Activated T-helper 17 cell treated with anti-CD3 and anti-CD28 coated beads, Interleukin-2, amount 50 U/mL, for 72 hours (primary cell): Measurements from ENCODE around the gene TEKT2. TPM values are rescaled to one million over a fixed set of nuclear protein-coding genes. Genes with fewer than 3 reads are reported as not detected.

Source experiments
- ATAC-seq: fragments of 150-1000 bp; cut with Tn5 transposase; replicated peaks from 2 replicates; pipeline ENCODE4 v1.10.0; 2021; ENCODE audit warnings: mild to moderate bottlenecking, moderate library complexity
- H3K27ac Mint-ChIP-seq: one replicate; pipeline ENCODE4 v1.8.0; 2022; ENCODE audit warnings: mixed read lengths
- H3K27me3 Mint-ChIP-seq: one replicate; pipeline ENCODE4 v1.8.0; 2022; ENCODE audit warnings: mixed read lengths
- H3K36me3 Mint-ChIP-seq: one replicate; pipeline ENCODE4 v1.8.0; 2022; ENCODE audit warnings: low read depth, mild to moderate bottlenecking, mixed read lengths
- H3K4me1 Mint-ChIP-seq: one replicate; pipeline ENCODE4 v1.8.0; 2022; ENCODE audit warnings: mixed read lengths
- H3K4me3 Mint-ChIP-seq: one replicate; pipeline ENCODE4 v1.8.0; 2022; ENCODE audit warnings: mild to moderate bottlenecking, mixed read lengths
- H3K9me3 Mint-ChIP-seq: one replicate; pipeline ENCODE4 v1.8.0; 2022; ENCODE audit warnings: mixed read lengths
- total RNA-seq, 2 donors: library from RNA; stranded (reverse); gene quantifications; one replicate each; pipeline ENCODE4 v1.2.3, GENCODE V29; 2022

TEKT2 gene
- total RNA-seq, 2 donors from 2014 or later, result 0.26 to 0.64 TPM

GRCh38 chr1:36108314-36108713 is 24.4 kb downstream of the TEKT2 start:
- peak overlapping the region; percentile 48 for H3K27ac Mint-ChIP-seq
- H3K27me3 Mint-ChIP-seq, result no peaks in the 10 kb centered on the region
- H3K4me1 Mint-ChIP-seq, result peaks cover 11% of the 10 kb centered on the region
- no peak overlapping the region for H3K4me3 Mint-ChIP-seq
- no peak for ATAC-seq
- no peaks in the 10 kb centered on the region for H3K9me3 Mint-ChIP-seq
- no peaks in the 10 kb centered on the region for H3K36me3 Mint-ChIP-seq

GRCh38 chr1:36109041-36109679 is 25.3 kb downstream of the TEKT2 start:
- Mint-ChIP-seq H3K27me3 (no peaks in the 10 kb centered on the region), H3K27ac (peak overlapping the region; percentile 71), H3K4me3 (peak overlapping the region; percentile 12), H3K9me3 (no peaks in the 10 kb centered on the region), H3K36me3 (no peaks in the 10 kb centered on the region), H3K4me1 (peaks cover 11% of the 10 kb centered on the region)
- ATAC-seq, result peak; percentile 96

- H3K36me3 Mint-ChIP-seq, result no peaks in the 10 kb centered on the region
- H3K27me3 Mint-ChIP-seq, result no peaks in the 10 kb centered on the region
- no peak for ATAC-seq
- no peaks in the 10 kb centered on the region for H3K9me3 Mint-ChIP-seq
- no peak overlapping the region for H3K4me3 Mint-ChIP-seq
- H3K27ac Mint-ChIP-seq, result peak overlapping the region; percentile 85
- H3K4me1 Mint-ChIP-seq, result peaks cover 11% of the 10 kb centered on the region
Measured at GRCh38 chr1:36111151-36111550, 27.3 kb downstream of the TEKT2 start.

GRCh38 chr1:36112823-36113222 is 28.9 kb downstream of the TEKT2 start:
- no peak overlapping the region for H3K4me3 Mint-ChIP-seq
- no peaks in the 10 kb centered on the region for H3K36me3 Mint-ChIP-seq
- H3K27ac Mint-ChIP-seq, result peak overlapping the region; percentile 4
- no peaks in the 10 kb centered on the region for H3K9me3 Mint-ChIP-seq
- H3K4me1 Mint-ChIP-seq, result peaks cover 11% of the 10 kb centered on the region
- H3K27me3 Mint-ChIP-seq, result no peaks in the 10 kb centered on the region
- no peak for ATAC-seq

- H3K27me3 Mint-ChIP-seq, result no peaks in the 10 kb centered on the region
Measured at GRCh38 chr1:36114371-36114770, 30.5 kb downstream of the TEKT2 start.

GRCh38 chr1:36115200-36115669 is 31.3 kb downstream of the TEKT2 start:
- no peak overlapping the region for H3K4me3 Mint-ChIP-seq
- no peaks in the 10 kb centered on the region for H3K9me3 Mint-ChIP-seq
- no peaks in the 10 kb centered on the region for H3K36me3 Mint-ChIP-seq
- H3K27me3 Mint-ChIP-seq, result peaks cover 3% of the 10 kb centered on the region
- ATAC-seq, result no peak
- H3K4me1 Mint-ChIP-seq, result peaks cover 6% of the 10 kb centered on the region
- H3K27ac Mint-ChIP-seq, result no peak overlapping the region

More at GRCh38 chr1:36114371-36114770, 30.5 kb downstream of the TEKT2 start:
- Mint-ChIP-seq H3K4me3 (no peak overlapping the region), H3K4me1 (peaks cover 6% of the 10 kb centered on the region), H3K27ac (no peak overlapping the region), H3K36me3 (no peaks in the 10 kb centered on the region), H3K9me3 (no peaks in the 10 kb centered on the region)
- ATAC-seq, result no peak

- Mint-ChIP-seq H3K9me3 (no peaks in the 10 kb centered on the region), H3K27ac (no peak overlapping the region), H3K4me1 (peaks cover 6% of the 10 kb centered on the region), H3K27me3 (peaks cover 3% of the 10 kb centered on the region), H3K4me3 (no peak overlapping the region), H3K36me3 (no peaks in the 10 kb centered on the region)
- no peak for ATAC-seq
Measured at GRCh38 chr1:36115931-36116330, 32.0 kb downstream of the TEKT2 start.

- no peak overlapping the region for H3K27ac Mint-ChIP-seq
Measured at GRCh38 chr1:36116901-36117300, 33.0 kb downstream of the TEKT2 start.

GRCh38 chr1:36118447-36119204 is 34.7 kb downstream of the TEKT2 start:
- no peak overlapping the region for H3K27ac Mint-ChIP-seq
- no peaks in the 10 kb centered on the region for H3K9me3 Mint-ChIP-seq
- ATAC-seq, result no peak
- peaks cover 21% of the 10 kb centered on the region for H3K27me3 Mint-ChIP-seq
- no peak overlapping the region for H3K4me3 Mint-ChIP-seq
- H3K4me1 Mint-ChIP-seq, result peaks cover 10% of the 10 kb centered on the region
- H3K36me3 Mint-ChIP-seq, result no peaks in the 10 kb centered on the region

More at GRCh38 chr1:36116901-36117300, 33.0 kb downstream of the TEKT2 start:
- peaks cover 4% of the 10 kb centered on the region for H3K27me3 Mint-ChIP-seq
- no peak for ATAC-seq
- H3K36me3 Mint-ChIP-seq, result no peaks in the 10 kb centered on the region
- no peak overlapping the region for H3K4me3 Mint-ChIP-seq
- H3K9me3 Mint-ChIP-seq, result no peaks in the 10 kb centered on the region
- no peaks in the 10 kb centered on the region for H3K4me1 Mint-ChIP-seq

GRCh38 chr1:36119456-36119855 is 35.6 kb downstream of the TEKT2 start:
- H3K27ac Mint-ChIP-seq, result no peak overlapping the region

GRCh38 chr1:36122062-36123030 is 38.5 kb downstream of the TEKT2 start:
- Mint-ChIP-seq H3K9me3 (no peaks in the 10 kb centered on the region), H3K36me3 (no peaks in the 10 kb centered on the region), H3K27ac (no peak overlapping the region), H3K4me1 (peaks cover 22% of the 10 kb centered on the region), H3K4me3 (no peak overlapping the region), H3K27me3 (peaks cover 42% of the 10 kb centered on the region)
- no peak for ATAC-seq

More at GRCh38 chr1:36119456-36119855, 35.6 kb downstream of the TEKT2 start:
- ATAC-seq, result no peak
- H3K9me3 Mint-ChIP-seq, result no peaks in the 10 kb centered on the region
- no peak overlapping the region for H3K4me3 Mint-ChIP-seq
- H3K4me1 Mint-ChIP-seq, result peaks cover 11% of the 10 kb centered on the region
- no peaks in the 10 kb centered on the region for H3K36me3 Mint-ChIP-seq
- peaks cover 28% of the 10 kb centered on the region for H3K27me3 Mint-ChIP-seq

- no peaks in the 10 kb centered on the region for H3K36me3 Mint-ChIP-seq
- peaks cover 42% of the 10 kb centered on the region for H3K27me3 Mint-ChIP-seq
- H3K27ac Mint-ChIP-seq, result no peak overlapping the region
- peaks cover 22% of the 10 kb centered on the region for H3K4me1 Mint-ChIP-seq
- no peak overlapping the region for H3K4me3 Mint-ChIP-seq
- no peaks in the 10 kb centered on the region for H3K9me3 Mint-ChIP-seq
- no peak for ATAC-seq
Measured at GRCh38 chr1:36123356-36123755, 39.5 kb downstream of the TEKT2 start.

GRCh38 chr1:36124404-36125128 is 40.7 kb downstream of the TEKT2 start:
- ATAC-seq, result no peak
- Mint-ChIP-seq H3K4me3 (peak overlapping the region; percentile 51), H3K27me3 (peaks cover 42% of the 10 kb centered on the region), H3K4me1 (peaks cover 22% of the 10 kb centered on the region), H3K27ac (no peak overlapping the region), H3K9me3 (no peaks in the 10 kb centered on the region), H3K36me3 (no peaks in the 10 kb centered on the region)
